HCT116 (cell line): Measurements from ENCODE around the gene FHDC1. TPM values are rescaled to one million over a fixed set of nuclear protein-coding genes. Genes with fewer than 3 reads are reported as not detected.

Experiments
- ATAC-seq: fragments of 200-7000 bp; cut with Tn5 transposase; 2 replicates; pipeline ENCODE4 v1.9.1; 2020; ENCODE audit warnings: mild to moderate bottlenecking, moderate library complexity
- BruUV-seq: library from RNA; stranded (reverse); fragments of 400-500 nt; replicated peaks from 2 replicates; lab custom pipeline; 2021; lab: Mats Ljungman, UMichigan
- CTCF ChIA-PET: fragments of 300-600 bp; sonication (Branson Sonifier 250); formaldehyde crosslinking; loops from one replicate; lab custom pipeline; 2021; ENCODE audit warnings: antibody characterized with exemption; lab: Charles Lee
- POLR2A ChIA-PET: fragments of 300-600, 350-600 bp; sonication (Branson Sonifier 250); formaldehyde crosslinking; loops from one replicate; lab custom pipeline; 2021; ENCODE audit warnings: antibody characterized with exemption; lab: Charles Lee
- RAD21 ChIA-PET, 2 experiments: fragments of 300-600 bp; sonication (Branson Sonifier 250); formaldehyde crosslinking; loops; one replicate each; lab custom pipeline; 2023; ENCODE audit warnings: low total read pairs in 2 of 2; ENCODE audit not compliant: uncharacterized antibody in 2 of 2, unreplicated experiment in 2 of 2, low non-redundant PET in 1 of 2; lab: Charles Lee
- DNase-seq: peaks from one replicate; pipeline ENCODE4 v3.0.0-alpha.2; 2010; ENCODE audit warnings: low read depth, low spot score
- H2AFZ ChIP-seq: fragments of 200-600 bp; shearing (Covaris generic), sonication (generic); 2 replicates; pipeline ENCODE4 v1.6.1; 2017; ENCODE audit warnings: low read depth, mixed run types, mixed read lengths, antibody characterized with exemption, low read length; ENCODE audit not compliant: poor library complexity, severe bottlenecking
- H3K27ac ChIP-seq: 2 replicates; pipeline ENCODE4 v1.5.1; 2012; ENCODE audit warnings: low read depth, low read length
- H3K27me3 ChIP-seq: fragments of 200-600 bp; sonication (generic); 2 replicates; pipeline ENCODE4 v1.6.1; 2016; ENCODE audit warnings: mixed run types, low read length, mixed read lengths; ENCODE audit not compliant: insufficient read depth
- H3K36me3 ChIP-seq, 2 experiments: fragments of 200-500 bp in 1 of 2; fragments of 200-600 bp in 1 of 2; sonication (Bioruptor generic) in 1 of 2; sonication (generic) in 1 of 2; 2 replicates each; pipeline versions ENCODE4 v1.5.1 to v1.6.1; 2014 to 2016; ENCODE audit warnings: low read length in 2 of 2, inconsistent platforms in 1 of 2, mixed read lengths in 1 of 2, mixed run types in 1 of 2; ENCODE audit not compliant: insufficient read depth in 2 of 2, control insufficient read depth in 1 of 2
- H3K4me1 ChIP-seq, 2 experiments: fragments of 200-600 bp in 1 of 2; sonication (generic) in 1 of 2; 2 replicates each; pipeline versions ENCODE4 v1.5.1 to v1.6.1; 2012 to 2017; ENCODE audit warnings: low read length in 2 of 2, inconsistent platforms in 1 of 2, mild to moderate bottlenecking in 1 of 2, mixed read lengths in 1 of 2, mixed run types in 1 of 2, moderate library complexity in 1 of 2; ENCODE audit not compliant: insufficient read depth in 2 of 2, control insufficient read depth in 1 of 2
- H3K4me2 ChIP-seq: fragments of 200-600 bp; sonication (generic); 2 replicates; pipeline ENCODE4 v1.6.1; 2017; ENCODE audit warnings: mixed run types, low read length, mixed read lengths
- H3K4me3 ChIP-seq, 2 experiments: fragments of 200-600 bp in 1 of 2; sonication (generic) in 1 of 2; replicated peaks in 1 of 2; 2 replicates each; pipeline ENCODE4 v1.5.1; 2011 to 2016; ENCODE audit warnings: low read length in 2 of 2, control low read depth in 1 of 2, low read depth in 1 of 2, mild to moderate bottlenecking in 1 of 2, mixed read lengths in 1 of 2, mixed run types in 1 of 2
- H3K79me2 ChIP-seq: fragments of 200-600 bp; sonication (generic); 2 replicates; pipeline ENCODE4 v1.6.1; 2017; ENCODE audit warnings: mild to moderate bottlenecking, mixed run types, low read length, moderate library complexity, mixed read lengths; ENCODE audit not compliant: insufficient read depth
- H3K9ac ChIP-seq: fragments of 200-600 bp; sonication (generic); 2 replicates; pipeline ENCODE4 v1.6.1; 2016; ENCODE audit warnings: low read length, mixed read lengths
- H3K9me2 ChIP-seq: fragments of 200-600 bp; sonication (generic), shearing (Covaris generic); 2 replicates; pipeline ENCODE4 v1.6.1; 2017; ENCODE audit warnings: mixed run types, mild to moderate bottlenecking, moderate library complexity; ENCODE audit not compliant: insufficient read depth
- H3K9me3 ChIP-seq, 2 experiments: fragments of 200-500 bp in 1 of 2; fragments of 200-600 bp in 1 of 2; sonication (Bioruptor generic) in 1 of 2; sonication (generic) in 1 of 2; 2 replicates each; pipeline ENCODE4 v1.6.1; 2014 to 2017; ENCODE audit warnings: low read length in 2 of 2, mixed read lengths in 2 of 2, inconsistent platforms in 1 of 2, low read depth in 1 of 2, mild to moderate bottlenecking in 1 of 2, mixed run types in 1 of 2, moderate library complexity in 1 of 2; ENCODE audit not compliant: control insufficient read depth in 1 of 2, insufficient read depth in 1 of 2
- H4K20me1 ChIP-seq: fragments of 200-600 bp; sonication (generic), shearing (Covaris generic); 2 replicates; pipeline ENCODE4 v1.6.1; 2017; ENCODE audit warnings: mixed run types, mild to moderate bottlenecking, moderate library complexity; ENCODE audit not compliant: insufficient read depth
- EGR1 ChIP-seq: IDR thresholded peaks from 2 replicates; pipeline ENCODE4 v1.6.1; 2012; ENCODE audit warnings: low read depth
- EZH2 ChIP-seq: fragments of 200-600 bp; sonication (generic); IDR thresholded peaks from 2 replicates; pipeline ENCODE4 v1.6.1; 2017; ENCODE audit warnings: antibody characterized with exemption, mixed run types
- FOSL1 ChIP-seq: IDR thresholded peaks from 2 replicates; pipeline ENCODE4 v1.6.1; 2012; ENCODE audit warnings: low read depth
- MAX ChIP-seq: IDR thresholded peaks from 2 replicates; pipeline ENCODE4 v1.6.1; 2012
- YY1 ChIP-seq: IDR thresholded peaks from 2 replicates; pipeline ENCODE4 v1.6.1; 2011; ENCODE audit warnings: low read length, low read depth, moderate library complexity, mild to moderate bottlenecking; ENCODE audit not compliant: insufficient replicate concordance; ENCODE audit errors: extremely low read depth
- ZBTB33 ChIP-seq: IDR thresholded peaks from 2 replicates; pipeline ENCODE4 v1.6.1; 2011; ENCODE audit warnings: mild to moderate bottlenecking, low read length, moderate library complexity; ENCODE audit not compliant: insufficient replicate concordance; ENCODE audit errors: extremely low read depth
- ZFX ChIP-seq: fragments of 450-650 bp; IDR thresholded peaks from 2 replicates; pipeline ENCODE4 v1.6.1; 2017
- ZNF274 ChIP-seq: fragments of 200-500 bp; sonication (Bioruptor generic); IDR thresholded peaks from 2 replicates; pipeline ENCODE4 v1.6.1; 2014; ENCODE audit warnings: mild to moderate bottlenecking, low read depth, low read length, inconsistent platforms
- intact Hi-C: fragments of 100-400 bp; cut with micrococcal nuclease; formaldehyde crosslinking; loops from 2 replicates; pipeline ENCODE4 v1.10.0; 2022
- total RNA-seq: library from RNA; stranded (reverse); gene quantifications from one replicate; pipeline ENCODE4 v1.2.1, GENCODE V29; 2021; ENCODE audit not compliant: unreplicated experiment

FHDC1 gene
- total RNA-seq, 1 experiment from 2014 or later: 1.8 TPM

GRCh38 chr4:152999346-153000075 is 63.4 kb downstream of the FHDC1 start:
- no peaks in the 10 kb centered on the region for H3K79me2 ChIP-seq
- H3K4me2 ChIP-seq: no peak overlapping the region
- ChIA-PET POLR2A (no interaction called here), RAD21 (no interaction called here), CTCF (no interaction called here)
- no peak overlapping the region for H3K9ac ChIP-seq
- H3K4me1 ChIP-seq: no peaks in the 10 kb centered on the region; a peak in 1 of 4 replicates
- no peak overlapping the region for H2AFZ ChIP-seq
- H3K36me3 ChIP-seq: no peaks in the 10 kb centered on the region
- H3K9me3 ChIP-seq: no peaks in the 10 kb centered on the region
- ATAC-seq (no peak), DNase-seq (no peak)
- no TSS peak for BruUV-seq
- no peaks in the 10 kb centered on the region for H4K20me1 ChIP-seq
- H3K4me3 ChIP-seq: no peak overlapping the region
- intact Hi-C loops: no loop called here
- TF ChIP-seq ZFX (no peak), FOSL1 (no peak), YY1 (no peak), EGR1 (no peak), ZNF274 (no peak), MAX (no peak), ZBTB33 (no peak), EZH2 (no peak)
- no peaks in the 10 kb centered on the region for H3K9me2 ChIP-seq
- no peaks in the 10 kb centered on the region for H3K27me3 ChIP-seq
- no peak overlapping the region for H3K27ac ChIP-seq
